Muscle layer of colon (tissue), 2 donors: ENCODE data around the gene CCDC57.
"Not testable (repeated sequence)": the region's sequence is repeated elsewhere in the genome, so short reads cannot be mapped to it uniquely, and the experiment has no call there.

Source experiments
- H3K27ac ChIP-seq: one replicate; pipeline ENCODE4 v1.7.0; 2013; ENCODE audit warnings: low read depth, mild to moderate bottlenecking, low read length, moderate library complexity
- H3K27me3 ChIP-seq, 2 donors: one replicate each; pipeline ENCODE4 v1.7.0; 2013; ENCODE audit warnings: low read length in 2 of 2, mild to moderate bottlenecking in 2 of 2; ENCODE audit not compliant: insufficient read depth in 2 of 2, control insufficient read depth in 1 of 2
- H3K36me3 ChIP-seq: one replicate; pipeline ENCODE4 v1.7.0; 2013; ENCODE audit warnings: mild to moderate bottlenecking, low read length; ENCODE audit not compliant: insufficient read depth
- H3K4me1 ChIP-seq: one replicate; pipeline ENCODE4 v1.7.0; 2013; ENCODE audit warnings: mild to moderate bottlenecking, low read length; ENCODE audit not compliant: insufficient read depth
- H3K4me3 ChIP-seq, 2 donors: one replicate each; pipeline ENCODE4 v1.7.0; 2013; ENCODE audit warnings: low read length in 2 of 2, low read depth in 1 of 2, mild to moderate bottlenecking in 1 of 2, moderate library complexity in 1 of 2
- H3K9ac ChIP-seq: one replicate; pipeline ENCODE4 v1.7.0; 2013; ENCODE audit warnings: low read length
- H3K9me3 ChIP-seq: one replicate; pipeline ENCODE4 v1.7.0; 2013; ENCODE audit warnings: mild to moderate bottlenecking, low read length
- donor health status: abdominal sarcoma.
- donor health status: Adenocarcinoma of cecum.

Gene CCDC57

DNA sequence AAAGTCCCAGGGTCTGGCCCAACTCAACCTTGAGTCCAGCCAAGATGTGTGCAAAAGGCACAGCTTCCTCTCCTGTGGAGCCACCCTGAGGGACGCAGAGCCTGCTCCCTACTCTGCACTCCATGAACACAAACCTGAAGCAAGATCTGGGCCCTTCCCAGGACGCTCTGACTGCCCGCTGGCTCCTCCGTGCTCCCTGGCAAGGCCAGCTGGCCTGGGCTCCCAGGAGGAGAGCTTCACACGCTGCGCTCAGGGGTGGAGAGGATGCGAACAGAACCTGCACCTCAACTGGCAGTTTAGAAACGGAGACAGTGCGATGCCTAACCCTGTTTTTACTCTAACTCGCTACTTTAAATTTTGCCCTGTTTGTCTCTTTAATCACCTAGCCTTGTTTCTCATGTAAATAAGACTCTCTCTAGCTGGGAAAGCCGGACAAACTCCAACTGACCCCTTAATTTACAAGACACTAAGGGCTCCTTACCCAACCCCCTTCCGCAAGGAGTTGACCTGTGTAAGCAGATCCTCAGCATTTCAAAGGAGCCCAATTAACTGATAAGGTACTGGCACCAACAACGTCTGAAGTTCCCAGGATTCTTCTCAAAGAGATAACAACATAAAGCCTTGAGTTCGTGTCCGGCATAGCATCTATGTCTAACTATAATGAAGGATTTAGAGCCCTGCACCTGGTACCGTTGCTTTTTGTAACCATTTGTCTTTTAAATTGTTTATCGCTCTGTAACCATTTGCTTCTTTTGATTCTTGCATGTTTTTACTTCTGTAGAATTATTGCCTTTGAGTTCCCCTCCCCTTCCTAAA, 38.4 kb downstream of the CCDC57 start:
- H3K9ac ChIP-seq, H3K27me3 ChIP-seq, H3K4me3 ChIP-seq, H3K4me1 ChIP-seq, H3K27ac ChIP-seq, H3K9me3 ChIP-seq: not testable (repeated sequence)
- H3K36me3 ChIP-seq = peaks cover 24% of the 10 kb centered on the region

DNA sequence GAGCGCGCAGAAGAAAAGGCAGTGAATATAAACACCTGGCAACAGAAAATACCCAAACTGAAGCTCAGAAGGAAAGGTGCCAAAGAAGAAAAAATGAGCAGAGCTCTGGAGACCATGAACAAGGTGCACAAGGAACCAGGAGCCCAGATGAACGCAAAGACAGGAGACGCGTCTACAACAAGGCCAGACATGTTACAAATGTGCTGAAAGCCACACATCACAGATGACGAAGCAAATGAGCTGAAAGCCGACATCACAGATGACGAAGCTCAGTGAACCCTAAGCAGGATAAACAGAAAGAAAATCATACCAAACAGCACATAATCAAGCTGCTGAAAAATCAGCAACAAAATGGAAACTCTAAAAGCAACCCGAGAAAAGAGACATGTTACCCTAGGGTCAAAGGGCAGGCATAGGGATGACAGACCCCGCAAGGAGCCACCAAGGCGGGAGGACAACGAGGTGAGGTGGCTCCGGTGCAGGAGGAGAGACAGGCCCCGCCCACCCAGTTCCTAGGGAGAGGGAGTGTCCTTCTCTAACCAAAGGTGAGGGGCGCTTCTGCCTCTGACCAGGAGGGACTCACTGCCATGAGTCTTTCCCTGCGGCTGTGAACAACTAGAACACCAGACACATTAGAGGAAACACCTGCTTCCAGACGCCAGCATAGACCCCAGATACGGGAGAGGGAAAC, 39.1 kb downstream of the CCDC57 start:
- H3K9me3 ChIP-seq = no peaks in the 10 kb centered on the region
- H3K27me3 ChIP-seq = no peaks in the 10 kb centered on the region
- H3K4me3 ChIP-seq = no peak overlapping the region
- no peak overlapping the region for H3K9ac ChIP-seq
- H3K27ac ChIP-seq = no peak overlapping the region
- H3K4me1 ChIP-seq = no peaks in the 10 kb centered on the region
- H3K36me3 ChIP-seq = peaks cover 24% of the 10 kb centered on the region

DNA sequence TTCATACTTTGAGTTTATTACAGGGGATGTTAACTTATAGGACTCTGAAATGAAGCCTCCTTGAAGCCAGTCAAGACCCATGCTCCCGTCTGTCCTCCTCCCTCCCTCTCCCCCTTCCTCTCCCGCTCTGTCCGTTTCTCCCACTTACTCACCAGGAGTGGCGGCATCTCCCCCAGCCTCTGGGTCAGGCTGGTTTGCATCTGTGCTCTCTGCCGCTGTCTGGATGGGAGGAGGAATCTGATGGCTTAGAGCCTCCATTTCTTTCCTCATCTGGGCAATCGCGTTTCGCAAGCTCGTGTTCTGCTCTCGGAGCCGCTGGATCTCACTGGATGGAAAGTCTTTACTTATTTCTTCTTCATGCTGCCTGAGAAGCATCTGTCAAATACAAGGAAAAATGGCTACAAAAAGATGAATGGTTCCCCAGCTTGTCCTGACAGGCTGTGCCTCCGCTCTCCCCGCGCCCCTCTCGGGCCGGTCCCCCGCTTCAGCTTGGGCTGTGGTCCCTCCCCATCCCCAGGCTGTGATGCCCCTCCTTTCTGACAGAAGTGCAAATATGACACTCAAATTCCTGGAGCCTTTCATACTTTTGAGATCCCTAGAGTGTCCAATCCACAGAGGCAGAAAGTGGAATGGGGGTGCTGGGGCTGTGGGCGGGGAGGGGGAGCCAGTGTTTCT, 40.0 kb downstream of the CCDC57 start:
- H3K27me3 ChIP-seq = no peaks in the 10 kb centered on the region
- H3K27ac ChIP-seq = no peak overlapping the region
- no peaks in the 10 kb centered on the region for H3K9me3 ChIP-seq
- H3K4me3 ChIP-seq = no peak overlapping the region
- H3K9ac ChIP-seq = no peak overlapping the region
- no peaks in the 10 kb centered on the region for H3K4me1 ChIP-seq
- H3K36me3 ChIP-seq = peaks cover 24% of the 10 kb centered on the region

DNA sequence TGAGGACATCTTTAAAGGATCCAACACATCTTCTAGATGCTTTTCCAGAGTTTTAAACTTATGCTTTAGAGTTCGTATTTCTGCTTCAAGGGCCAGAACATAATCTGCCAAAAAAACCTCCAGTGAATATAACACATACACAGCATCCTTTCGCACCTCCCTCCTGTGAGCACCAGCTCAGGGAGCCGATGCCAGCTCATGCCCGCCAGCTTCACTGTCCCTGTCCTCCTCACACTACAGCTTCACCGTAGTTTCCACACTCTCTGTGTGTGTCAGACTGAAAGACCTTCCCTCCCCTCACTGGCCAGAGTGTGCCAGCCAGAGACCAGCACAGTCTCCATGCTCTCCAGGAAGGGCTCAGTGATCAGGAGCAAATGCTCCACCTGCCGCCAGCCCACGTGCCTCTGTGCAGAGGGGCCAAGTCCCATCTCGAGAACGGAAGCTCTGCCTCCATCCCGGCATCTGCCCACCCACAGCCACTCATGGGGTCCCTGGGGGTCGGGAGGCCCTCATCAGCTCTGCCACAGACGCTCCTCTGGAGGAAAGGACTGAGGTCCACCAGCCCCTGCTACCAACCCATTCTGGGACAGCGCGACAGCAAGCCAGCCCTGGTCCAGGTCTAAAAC, 40.8 kb downstream of the CCDC57 start:
- Histone ChIP-seq H3K27ac (no peak overlapping the region), H3K4me3 (no peak overlapping the region), H3K27me3 (no peaks in the 10 kb centered on the region), H3K4me1 (no peaks in the 10 kb centered on the region), H3K9ac (no peak overlapping the region), H3K9me3 (no peaks in the 10 kb centered on the region), H3K36me3 (peaks cover 24% of the 10 kb centered on the region)

DNA sequence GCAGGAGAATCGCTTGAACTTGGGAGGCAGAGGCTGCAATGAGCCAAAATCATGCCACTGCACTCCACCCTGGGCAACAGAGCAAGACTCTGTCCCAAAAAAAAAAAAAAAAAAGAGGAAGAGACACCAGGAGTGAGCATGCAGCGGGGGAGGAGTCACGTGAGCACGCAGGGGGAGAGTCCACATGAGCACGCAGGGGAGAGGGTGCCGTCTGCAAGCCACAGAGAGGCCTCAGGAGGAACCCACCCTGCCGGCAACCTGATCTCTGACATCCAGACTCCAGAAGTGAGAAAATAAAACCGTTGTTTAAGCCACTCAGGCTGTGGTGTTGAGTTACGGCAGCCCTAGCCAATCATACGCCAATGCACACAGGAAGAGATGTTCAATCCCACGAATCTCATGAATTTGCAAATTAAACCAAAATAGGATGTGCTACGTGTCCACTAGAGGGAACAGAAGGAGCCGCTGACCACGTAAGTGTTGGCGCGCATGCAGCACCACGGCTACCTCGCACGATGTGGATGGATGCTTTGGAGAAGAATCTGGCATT, 42.2 kb downstream of the CCDC57 start:
- Histone ChIP-seq H3K9ac (no peak overlapping the region), H3K27ac (no peak overlapping the region), H3K36me3 (peaks cover 24% of the 10 kb centered on the region), H3K4me3 (no peak overlapping the region), H3K27me3 (no peaks in the 10 kb centered on the region), H3K4me1 (no peaks in the 10 kb centered on the region), H3K9me3 (no peaks in the 10 kb centered on the region)

DNA sequence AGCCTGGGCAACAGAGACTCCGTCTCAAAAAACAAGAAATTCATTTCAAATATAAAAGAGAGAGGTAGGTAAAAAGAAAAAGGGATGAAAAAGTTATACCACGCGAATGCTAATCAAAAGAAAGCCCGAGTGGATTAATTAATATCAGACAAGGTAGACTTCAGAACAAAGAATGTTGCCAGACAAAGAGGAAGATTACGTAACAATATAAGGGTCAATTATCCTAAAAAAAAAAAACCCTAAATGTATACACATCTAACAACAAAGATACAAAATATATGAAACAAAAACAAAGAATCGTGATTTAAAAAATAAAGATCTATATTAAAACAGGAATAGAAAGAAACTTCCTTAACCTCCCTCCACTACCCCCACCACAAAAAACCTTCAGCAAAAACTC, 44.1 kb downstream of the CCDC57 start:
- H3K4me1 ChIP-seq = no peaks in the 10 kb centered on the region

DNA sequence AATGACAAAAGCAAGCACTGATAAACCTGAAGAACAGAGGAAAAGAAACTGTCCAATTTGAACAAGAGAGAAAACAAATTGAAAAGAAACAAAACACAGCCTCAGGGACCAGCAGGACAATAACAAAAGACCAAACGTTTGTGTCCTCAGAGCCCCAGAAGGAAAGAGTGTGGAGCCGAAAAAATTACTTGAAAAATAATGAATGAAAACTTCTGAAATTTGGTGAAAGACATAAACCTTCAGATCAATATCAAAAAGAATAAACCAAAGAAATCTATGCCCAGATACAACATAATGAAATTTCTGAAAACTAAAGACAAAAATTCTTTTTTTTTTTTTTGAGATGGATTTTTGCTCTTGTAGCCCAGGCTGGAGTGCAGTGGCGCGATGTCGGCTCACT, 45.6 kb downstream of the CCDC57 start:
- peaks cover 20% of the 10 kb centered on the region for H3K36me3 ChIP-seq
- H3K4me1 ChIP-seq = no peaks in the 10 kb centered on the region
- H3K9ac ChIP-seq = no peak overlapping the region
- H3K9me3 ChIP-seq = no peaks in the 10 kb centered on the region
- no peak overlapping the region for H3K27ac ChIP-seq
- H3K4me3 ChIP-seq = no peak overlapping the region
- H3K27me3 ChIP-seq = no peaks in the 10 kb centered on the region

More for the DNA sequence above, 44.1 kb downstream of the CCDC57 start:
- H3K9ac ChIP-seq = no peak overlapping the region
- H3K9me3 ChIP-seq = no peaks in the 10 kb centered on the region
- no peak overlapping the region for H3K4me3 ChIP-seq
- no peak overlapping the region for H3K27ac ChIP-seq
- peaks cover 19% of the 10 kb centered on the region for H3K36me3 ChIP-seq
- H3K27me3 ChIP-seq = no peaks in the 10 kb centered on the region

DNA sequence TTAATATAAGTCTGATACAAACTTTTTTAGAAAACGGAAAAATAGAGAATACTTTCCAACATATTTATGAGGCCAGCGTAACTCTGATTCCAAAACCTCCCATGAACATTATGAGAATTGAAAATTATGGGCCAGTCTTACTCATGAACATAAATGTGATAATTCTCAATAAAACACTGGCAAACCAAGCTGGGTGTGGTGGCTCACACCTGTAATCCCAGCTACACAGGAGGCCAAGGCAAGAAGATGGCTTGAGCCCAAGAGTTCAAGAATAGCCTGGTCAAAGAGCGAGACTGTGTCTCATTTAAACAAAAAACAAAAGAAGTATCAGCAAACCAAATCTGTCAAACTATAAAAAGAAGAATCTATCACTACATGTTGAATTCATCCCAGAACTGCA, 47.8 kb downstream of the CCDC57 start:
- peaks cover 13% of the 10 kb centered on the region for H3K36me3 ChIP-seq
- H3K9ac ChIP-seq = no peak overlapping the region
- no peaks in the 10 kb centered on the region for H3K4me1 ChIP-seq
- no peaks in the 10 kb centered on the region for H3K9me3 ChIP-seq
- H3K27ac ChIP-seq = no peak overlapping the region
- H3K4me3 ChIP-seq = no peak overlapping the region
- no peaks in the 10 kb centered on the region for H3K27me3 ChIP-seq

DNA sequence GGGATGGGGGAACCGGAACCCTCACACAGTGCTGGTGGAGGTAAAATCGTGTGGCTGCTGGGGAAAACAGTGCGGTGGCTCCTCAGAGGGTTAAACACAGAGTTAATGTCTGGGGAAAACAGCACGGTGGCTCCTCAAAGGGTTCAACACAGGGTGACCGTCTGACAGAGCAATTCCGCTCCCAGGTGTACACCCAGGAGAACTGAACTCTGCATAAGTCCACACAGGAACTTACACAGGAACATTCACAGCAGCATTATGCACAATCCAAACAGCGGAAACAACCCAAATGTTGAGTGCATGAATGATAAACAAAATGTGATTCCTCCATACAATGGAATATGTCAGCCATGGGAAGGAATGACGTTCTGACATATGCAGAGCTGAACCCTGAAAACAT, 51.4 kb downstream of the CCDC57 start:
- Histone ChIP-seq H3K4me1 (no peaks in the 10 kb centered on the region), H3K27me3 (no peaks in the 10 kb centered on the region), H3K9ac (no peak overlapping the region), H3K4me3 (no peak overlapping the region), H3K9me3 (no peaks in the 10 kb centered on the region), H3K36me3 (peaks cover 33% of the 10 kb centered on the region), H3K27ac (no peak overlapping the region)

DNA sequence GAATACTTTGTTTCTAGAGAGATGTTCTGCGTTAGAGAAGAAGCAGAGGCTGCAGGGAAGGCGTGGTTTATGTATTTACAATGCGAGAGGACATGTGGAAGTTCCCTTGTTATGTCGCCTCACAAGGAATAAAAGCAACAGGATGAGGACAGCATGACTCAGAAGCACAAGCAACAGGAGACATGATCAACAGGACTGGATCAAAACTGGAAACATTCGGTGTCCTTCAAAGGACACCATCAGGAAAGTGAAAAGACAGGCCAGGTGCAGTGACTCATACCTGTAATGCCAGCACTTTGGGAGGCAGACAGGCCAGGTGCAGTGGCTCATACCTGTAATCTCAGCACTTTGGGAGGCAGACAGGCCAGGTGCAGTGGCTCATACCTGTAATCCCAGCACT, 52.6 kb downstream of the CCDC57 start:
- H3K27me3 ChIP-seq = no peaks in the 10 kb centered on the region
- H3K9ac ChIP-seq = no peak overlapping the region
- no peak overlapping the region for H3K4me3 ChIP-seq
- peaks cover 33% of the 10 kb centered on the region for H3K36me3 ChIP-seq
- H3K9me3 ChIP-seq = no peaks in the 10 kb centered on the region
- H3K27ac ChIP-seq = no peak overlapping the region
- H3K4me1 ChIP-seq = no peaks in the 10 kb centered on the region

DNA sequence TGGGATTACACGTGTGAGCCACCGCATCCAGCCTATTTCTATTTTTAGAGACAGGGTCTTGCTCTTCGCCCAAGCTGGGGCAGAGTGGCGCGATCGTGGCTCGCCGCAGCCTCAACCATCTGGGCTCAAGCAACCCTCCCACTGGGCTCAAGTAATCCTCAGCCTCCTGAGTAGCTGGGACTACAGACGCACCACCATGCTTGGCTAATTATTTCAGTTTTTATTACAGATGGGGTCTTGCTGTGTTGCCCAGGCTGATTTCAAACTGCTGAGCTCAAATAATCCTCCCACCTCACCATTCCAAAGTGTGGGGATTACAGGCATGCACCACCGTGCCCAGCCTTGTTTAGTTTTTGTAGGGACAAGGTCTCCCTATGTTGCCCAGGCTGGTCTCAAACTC, 53.8 kb downstream of the CCDC57 start:
- H3K27me3 ChIP-seq = no peaks in the 10 kb centered on the region
- H3K9ac ChIP-seq = no peak overlapping the region
- H3K9me3 ChIP-seq = no peaks in the 10 kb centered on the region
- peaks cover 41% of the 10 kb centered on the region for H3K36me3 ChIP-seq
- H3K27ac ChIP-seq = no peak overlapping the region
- no peak overlapping the region for H3K4me3 ChIP-seq
- H3K4me1 ChIP-seq = no peaks in the 10 kb centered on the region
